HG03521 (cell line): ENCODE data around the gene P2RX4.
"Not testable (repeated sequence)": the region's sequence is repeated elsewhere in the genome, so short reads cannot be mapped to it uniquely, and the experiment has no call there.

ENCODE experiments used
- ATAC-seq: cut with Tn5 transposase; IDR thresholded peaks from one replicate; pipeline ENCODE4 v1.9.1; 2021; ENCODE audit warnings: mild to moderate bottlenecking, moderate library complexity; ENCODE audit not compliant: unreplicated experiment

Gene P2RX4

GRCh38 chr12:121187501-121187900 lies 22.4 kb upstream of the P2RX4 start:
- no peak for ATAC-seq

- ATAC-seq: no peak
Observed at GRCh38 chr12:121188227-121188626, 21.7 kb upstream of the P2RX4 start.

GRCh38 chr12:121189131-121189530 lies 20.8 kb upstream of the P2RX4 start:
- ATAC-seq: no peak

GRCh38 chr12:121189619-121190155 lies 20.2 kb upstream of the P2RX4 start:
- ATAC-seq: no peak

- no peak for ATAC-seq
Observed at GRCh38 chr12:121190523-121191031, 19.4 kb upstream of the P2RX4 start.

DNA sequence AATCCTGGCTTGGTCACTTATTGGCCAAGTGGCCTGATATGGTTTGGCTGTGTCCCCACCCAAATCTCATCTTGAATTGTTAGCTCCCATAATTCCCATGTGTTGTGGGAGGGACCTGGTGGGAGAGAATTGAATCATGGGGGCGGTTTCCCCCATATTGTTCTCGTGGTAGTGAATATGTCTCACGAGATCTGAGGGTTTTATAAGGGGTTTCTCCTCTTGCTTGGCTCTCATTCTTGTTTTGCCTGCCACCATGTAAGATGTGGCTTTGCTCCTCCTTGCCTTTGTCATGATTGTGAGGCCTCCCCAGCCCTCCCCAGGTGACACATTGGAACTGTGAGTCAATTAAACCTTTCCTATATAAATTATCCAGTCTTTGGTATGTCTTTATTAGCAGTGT lies 18.8 kb upstream of the P2RX4 start:
- ATAC-seq: no peak

DNA sequence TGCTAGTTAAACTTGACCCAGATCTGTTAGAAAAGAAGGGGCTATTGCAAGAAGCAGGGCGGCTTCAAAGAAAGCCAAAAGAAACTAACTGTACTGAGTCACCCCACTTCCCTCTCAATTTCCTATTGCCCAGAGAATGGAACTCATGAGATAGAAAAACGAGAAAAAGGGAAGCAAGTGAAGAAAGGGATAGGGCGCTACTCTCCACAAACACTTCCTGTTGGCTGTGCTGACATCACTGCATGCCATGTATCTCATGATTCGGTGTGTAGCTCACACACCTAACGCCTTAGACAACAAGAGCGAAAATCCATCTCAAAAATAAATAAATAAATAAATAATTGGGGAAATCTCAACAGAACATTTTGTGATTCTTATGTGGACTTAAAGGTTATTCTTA lies 13.0 kb upstream of the P2RX4 start:
- no peak for ATAC-seq

DNA sequence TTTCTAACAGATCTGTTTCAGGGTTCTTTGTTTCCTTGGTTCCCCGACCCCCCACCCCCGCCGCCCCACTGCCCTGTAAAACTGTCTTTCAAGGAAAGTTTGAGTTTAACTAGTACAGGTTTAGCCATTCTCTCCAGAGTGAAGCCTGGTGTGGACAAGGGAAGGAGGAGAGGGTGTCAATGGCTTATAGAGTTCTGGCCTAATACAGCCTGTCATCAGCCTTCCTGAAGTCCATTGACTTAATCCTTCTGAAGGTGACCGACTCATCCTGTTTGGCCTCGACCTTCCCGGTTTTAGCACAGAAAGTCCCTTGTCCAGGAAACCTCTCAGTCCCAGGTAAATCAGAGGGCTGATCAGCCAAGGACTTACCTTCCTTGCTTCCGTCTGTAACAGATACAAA lies 11.0 kb upstream of the P2RX4 start:
- no peak for ATAC-seq

GRCh38 chr12:121201140-121201539 lies 8.8 kb upstream of the P2RX4 start:
- not testable (repeated sequence) for ATAC-seq

DNA sequence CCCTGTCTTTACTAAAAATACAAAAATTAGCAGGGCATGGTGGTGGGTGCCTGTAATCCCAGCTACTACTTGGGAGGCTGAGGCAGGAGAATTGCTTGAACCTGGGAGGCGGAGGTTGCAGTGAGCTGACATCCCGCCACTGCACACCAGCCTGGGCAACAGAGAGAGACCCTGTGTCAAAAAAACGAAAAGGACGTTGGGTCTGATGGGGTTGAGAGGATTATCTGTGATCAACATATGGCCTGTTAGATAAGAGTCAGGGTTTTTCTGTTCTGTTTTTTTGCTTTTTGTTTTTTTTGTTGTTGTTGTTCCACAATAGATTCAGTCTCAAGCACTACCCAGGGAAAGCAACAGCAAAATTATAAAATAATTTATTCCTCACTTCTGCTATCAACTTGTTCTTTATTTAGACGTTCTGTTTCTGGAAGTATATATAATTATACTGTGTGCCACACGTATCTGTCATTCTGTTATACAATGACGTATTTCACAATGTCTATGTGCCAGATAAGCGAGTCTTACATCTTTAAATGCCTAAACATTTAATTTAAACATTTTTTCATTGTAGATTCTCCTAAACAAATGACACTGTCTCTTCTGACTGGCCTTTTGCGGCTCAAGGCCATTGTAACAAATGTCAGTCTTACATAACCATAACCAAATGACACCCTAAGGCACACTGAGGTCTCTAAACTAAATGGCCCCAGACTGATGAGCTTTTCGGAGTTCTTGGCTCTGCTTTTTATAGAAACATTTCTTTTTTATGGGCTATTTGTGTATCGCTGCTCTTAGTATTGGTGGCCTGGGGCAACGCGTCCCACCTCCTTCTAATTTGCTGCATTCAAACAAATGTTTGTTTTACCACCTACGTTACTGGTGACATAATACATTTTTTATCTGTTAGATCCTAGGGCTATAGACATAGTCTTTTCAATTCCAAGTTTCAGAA lies 7.2 kb upstream of the P2RX4 start:
- ATAC-seq: no peak

GRCh38 chr12:121203482-121203881 lies 6.4 kb upstream of the P2RX4 start:
- no peak for ATAC-seq

- ATAC-seq: no peak
Observed at GRCh38 chr12:121205491-121205890, 4.4 kb upstream of the P2RX4 start.

DNA sequence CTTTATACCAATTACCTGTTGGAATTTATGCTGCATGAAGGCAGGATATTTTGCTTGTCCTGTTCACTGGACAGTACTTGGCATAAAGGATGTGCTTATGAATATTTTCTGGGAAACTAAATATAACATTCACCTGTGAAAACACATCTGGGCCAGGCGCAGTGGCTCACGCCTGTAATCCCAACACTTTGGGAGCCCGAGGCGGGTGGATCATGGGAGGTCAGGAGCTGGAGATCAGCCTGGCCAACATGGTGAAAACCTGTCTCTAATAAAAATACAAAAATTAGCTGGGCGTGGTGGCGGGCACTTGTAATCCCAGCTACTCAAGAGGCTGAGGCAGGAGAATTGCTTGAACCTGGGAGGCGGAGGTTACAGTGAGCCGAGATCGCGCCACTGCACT lies 1.4 kb upstream of the P2RX4 start:
- ATAC-seq: not testable (repeated sequence)

GRCh38 chr12:121209221-121209620 lies 708 bp upstream of the P2RX4 start:
- ATAC-seq: no peak

- ATAC-seq: no peak
Observed at GRCh38 chr12:121212875-121213274, 2.9 kb downstream of the P2RX4 start.

DNA sequence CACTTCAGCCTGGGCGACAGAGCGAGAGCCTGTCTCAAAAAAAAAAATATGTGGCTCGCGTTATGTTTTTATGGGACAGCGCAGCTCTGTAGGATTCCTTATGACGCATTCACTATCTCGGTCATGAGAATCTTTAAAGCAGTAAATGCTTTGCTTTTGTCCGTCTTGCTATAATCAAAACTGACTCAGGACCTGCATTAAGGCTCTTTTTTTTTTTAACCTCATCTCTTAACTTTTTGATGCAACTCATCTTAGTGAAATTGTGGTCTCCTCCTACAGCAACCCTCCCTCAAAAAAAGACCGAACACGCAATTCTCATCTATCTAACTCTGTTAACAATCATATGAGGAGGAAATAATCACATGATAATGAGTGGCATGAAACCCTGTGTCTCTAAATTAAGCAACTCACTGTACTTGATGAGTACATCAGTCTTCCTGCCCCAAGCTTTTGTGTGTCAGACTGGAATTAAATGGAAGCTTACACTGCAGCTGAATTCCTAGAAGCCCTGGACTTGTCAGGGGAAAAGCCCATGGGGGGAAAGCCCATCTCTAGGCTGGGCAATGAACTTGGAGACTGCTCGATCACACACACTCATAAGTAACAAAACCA lies 4.3 kb downstream of the P2RX4 start:
- ATAC-seq: no peak

DNA sequence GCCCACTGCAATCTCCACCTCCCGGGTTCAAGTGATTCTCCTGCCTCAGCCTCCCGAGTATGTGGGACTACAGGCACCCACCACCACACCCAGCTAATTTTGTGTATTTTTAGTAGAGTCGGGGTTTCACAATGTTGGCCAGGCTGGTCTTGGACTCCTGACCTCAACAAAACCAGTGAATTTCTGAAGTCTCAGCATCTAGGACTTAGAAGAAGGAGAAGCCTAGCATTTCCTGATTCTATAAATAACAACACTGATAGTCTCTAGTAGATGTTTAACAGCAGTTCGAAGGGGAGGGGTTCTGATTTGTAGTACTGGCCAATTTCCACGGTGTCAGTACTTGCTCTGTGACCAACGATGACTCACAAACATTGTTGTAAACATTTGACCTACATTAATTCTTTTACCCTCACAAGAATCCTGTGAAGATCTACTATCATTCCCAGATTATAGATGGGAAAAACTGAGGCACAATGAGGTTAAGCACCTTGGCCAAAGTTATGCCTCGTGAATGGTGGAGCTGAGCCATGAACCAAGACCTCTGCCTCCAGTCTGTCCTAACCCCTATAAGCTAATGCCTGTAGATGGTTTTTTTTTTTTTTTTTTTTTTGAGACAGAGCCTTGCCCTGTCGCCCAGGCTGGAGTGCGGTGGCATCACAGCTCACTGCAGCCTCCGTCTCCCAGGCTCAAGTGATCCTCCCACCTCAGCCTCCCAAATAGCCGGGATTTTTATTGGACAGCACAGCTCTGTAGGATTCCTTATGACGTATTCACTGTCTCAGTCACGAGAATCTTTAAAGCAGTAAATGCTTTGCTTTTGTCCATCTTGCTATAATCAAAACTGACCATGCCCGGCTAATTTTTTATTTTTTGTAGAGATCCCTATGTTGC lies 5.2 kb downstream of the P2RX4 start:
- ATAC-seq: no peak

DNA sequence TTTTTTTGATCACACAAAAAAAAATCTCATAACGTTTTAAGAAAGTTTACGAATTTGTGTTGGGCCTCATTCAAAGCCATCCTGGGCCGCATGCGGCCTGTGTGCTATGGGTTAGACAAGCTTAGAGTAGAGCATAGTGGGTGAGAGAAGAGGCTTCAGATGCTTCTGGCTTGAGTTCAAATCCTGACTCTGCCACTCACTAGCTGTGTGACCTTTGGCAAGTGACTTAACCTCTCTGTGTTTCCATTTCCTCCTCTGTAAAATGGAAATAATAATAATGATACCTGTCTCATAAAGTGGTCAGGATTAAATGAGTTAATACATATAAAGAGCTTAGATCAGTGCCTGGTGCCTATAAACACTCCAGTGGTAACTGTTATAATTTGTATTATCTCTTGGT lies 6.2 kb downstream of the P2RX4 start:
- ATAC-seq: no peak

DNA sequence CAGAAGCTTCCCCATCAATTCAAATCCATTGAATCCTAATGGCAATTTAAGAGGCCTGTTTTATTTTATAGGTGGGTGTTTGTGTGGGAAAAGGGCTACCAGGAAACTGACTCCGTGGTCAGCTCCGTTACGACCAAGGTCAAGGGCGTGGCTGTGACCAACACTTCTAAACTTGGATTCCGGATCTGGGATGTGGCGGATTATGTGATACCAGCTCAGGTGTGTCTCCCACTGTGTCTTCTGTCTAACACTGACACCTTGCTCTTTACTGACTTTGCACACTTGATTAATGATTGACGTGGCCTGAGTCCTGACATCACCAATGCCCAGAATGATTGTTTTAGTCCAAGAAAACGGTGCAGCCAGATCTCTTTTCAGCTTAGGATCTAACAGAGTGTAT lies 7.1 kb downstream of the P2RX4 start:
- ATAC-seq: no peak

- no peak for ATAC-seq
Observed at GRCh38 chr12:121217761-121218160, 7.8 kb downstream of the P2RX4 start.
